ENCODE results near the gene ABHD2.

DNA sequence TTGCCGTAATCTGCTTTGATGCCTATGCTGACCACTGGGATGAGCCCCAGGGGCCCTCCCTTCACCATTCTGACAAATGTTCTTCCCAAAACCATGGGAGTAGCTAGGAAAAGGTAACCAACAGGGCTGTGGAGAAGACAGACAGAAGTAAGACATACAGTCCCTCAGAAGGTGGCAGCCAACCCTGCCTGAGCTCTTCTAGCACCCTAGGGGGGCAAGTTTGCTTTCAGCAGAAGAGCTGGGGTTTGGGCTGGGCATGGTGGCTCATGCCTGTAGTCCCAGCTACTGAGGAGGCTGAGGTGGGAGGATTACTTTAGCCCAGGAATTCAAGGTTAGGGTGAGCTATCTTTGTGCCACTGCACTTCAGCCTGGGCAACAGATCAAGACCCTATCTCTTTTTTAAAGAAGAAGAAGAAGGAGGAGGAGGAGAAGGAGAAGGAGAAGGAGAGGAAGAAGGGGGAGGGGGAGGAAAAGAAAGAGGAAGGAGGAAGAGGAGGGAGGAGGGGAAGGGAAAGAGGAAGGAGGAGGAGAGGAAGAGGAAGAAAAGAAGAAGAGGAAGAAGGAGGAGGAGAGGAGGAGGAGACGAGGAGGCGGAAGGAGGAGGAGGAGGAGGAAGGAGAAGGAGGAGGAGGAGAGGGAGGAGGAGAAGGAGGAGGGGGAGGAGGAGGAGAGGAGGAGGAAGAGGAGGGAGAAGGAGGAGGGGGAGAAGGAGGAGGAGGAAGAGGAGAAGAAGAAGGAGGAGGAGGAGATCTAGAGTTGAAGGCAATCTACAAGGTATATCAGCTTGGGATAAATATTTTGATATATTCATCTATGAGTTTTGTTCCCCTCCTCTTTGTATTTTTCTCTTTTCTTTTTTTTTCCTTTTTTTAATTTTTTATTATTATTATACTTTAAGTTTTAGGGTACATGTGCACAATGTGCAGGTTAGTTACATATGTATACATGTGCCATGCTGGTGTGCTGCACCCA lies 44.9 kb upstream of the ABHD2 start:
- TF ChIP-seq, protein P1, sequence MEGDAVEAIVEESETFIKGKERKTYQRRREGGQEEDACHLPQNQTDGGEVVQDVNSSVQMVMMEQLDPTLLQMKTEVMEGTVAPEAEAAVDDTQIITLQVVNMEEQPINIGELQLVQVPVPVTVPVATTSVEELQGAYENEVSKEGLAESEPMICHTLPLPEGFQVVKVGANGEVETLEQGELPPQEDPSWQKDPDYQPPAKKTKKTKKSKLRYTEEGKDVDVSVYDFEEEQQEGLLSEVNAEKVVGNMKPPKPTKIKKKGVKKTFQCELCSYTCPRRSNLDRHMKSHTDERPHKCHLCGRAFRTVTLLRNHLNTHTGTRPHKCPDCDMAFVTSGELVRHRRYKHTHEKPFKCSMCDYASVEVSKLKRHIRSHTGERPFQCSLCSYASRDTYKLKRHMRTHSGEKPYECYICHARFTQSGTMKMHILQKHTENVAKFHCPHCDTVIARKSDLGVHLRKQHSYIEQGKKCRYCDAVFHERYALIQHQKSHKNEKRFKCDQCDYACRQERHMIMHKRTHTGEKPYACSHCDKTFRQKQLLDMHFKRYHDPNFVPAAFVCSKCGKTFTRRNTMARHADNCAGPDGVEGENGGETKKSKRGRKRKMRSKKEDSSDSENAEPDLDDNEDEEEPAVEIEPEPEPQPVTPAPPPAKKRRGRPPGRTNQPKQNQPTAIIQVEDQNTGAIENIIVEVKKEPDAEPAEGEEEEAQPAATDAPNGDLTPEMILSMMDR (IDR thresholded peaks at IDR 0.05): no peak
- TF ChIP-seq POLR2A (IDR thresholded peaks at IDR 0.05): no peak

Data from heart left ventricle (tissue), 13 donors.